WTC11 (cell line): ENCODE data around the gene KLHL29. TPM values are rescaled to one million over a fixed set of nuclear protein-coding genes. Genes with fewer than 3 reads are reported as not detected.

ENCODE experiments used
- ATAC-seq: fragments of 200-7000 bp; cut with Tn5 transposase; 2 replicates; pipeline ENCODE4 v1.10.0; 2021; ENCODE audit warnings: mild to moderate bottlenecking, moderate library complexity
- CTCF ChIA-PET: fragments of 300-600 bp; sonication (Branson Sonifier 250); formaldehyde crosslinking; loops from one replicate; lab custom pipeline; 2021; ENCODE audit warnings: antibody characterized with exemption; lab: Charles Lee
- POLR2A ChIA-PET: fragments of 350-600 bp; sonication (Branson Sonifier 250); formaldehyde crosslinking; loops from one replicate; lab custom pipeline; 2021; ENCODE audit warnings: antibody characterized with exemption; lab: Charles Lee
- DNase-seq: peaks from one replicate; pipeline ENCODE4 v3.0.0; 2021; ENCODE audit warnings: low spot score
- H3K27ac Mint-ChIP-seq: 2 replicates; pipeline ENCODE4 v1.8.0; 2021; ENCODE audit warnings: mixed read lengths
- H3K27me3 Mint-ChIP-seq: 2 replicates; pipeline ENCODE4 v1.8.0; 2021; ENCODE audit warnings: low read depth, mild to moderate bottlenecking, moderate library complexity, mixed read lengths
- H3K36me3 Mint-ChIP-seq: 2 replicates; pipeline ENCODE4 v1.8.0; 2021; ENCODE audit warnings: mixed read lengths
- H3K4me1 Mint-ChIP-seq: 2 replicates; pipeline ENCODE4 v1.8.0; 2022; ENCODE audit warnings: mixed read lengths
- H3K4me3 Mint-ChIP-seq: 2 replicates; pipeline ENCODE4 v1.8.0; 2021; ENCODE audit warnings: mild to moderate bottlenecking, moderate library complexity, mixed read lengths
- H3K9me3 Mint-ChIP-seq: 2 replicates; pipeline ENCODE4 v1.8.0; 2021; ENCODE audit warnings: mixed read lengths
- ATF1 ChIP-seq: sonication (generic); formaldehyde crosslinking; IDR thresholded peaks from 2 replicates; pipeline ENCODE4 v1.8.1; 2023; ENCODE audit warnings: mild to moderate bottlenecking, moderate library complexity, missing genetic modification reagents
- CBFB ChIP-seq: sonication (generic); formaldehyde crosslinking; IDR thresholded peaks from 2 replicates; pipeline ENCODE4 v1.8.1; 2022; ENCODE audit warnings: mild to moderate bottlenecking, low read depth, missing genetic modification reagents
- ESRRA ChIP-seq: sonication (generic); formaldehyde crosslinking; IDR thresholded peaks from 2 replicates; pipeline ENCODE4 v1.8.1; 2022; ENCODE audit warnings: mild to moderate bottlenecking, missing genetic modification reagents, borderline replicate concordance
- FOXK1 ChIP-seq: sonication (generic); formaldehyde crosslinking; IDR thresholded peaks from 2 replicates; pipeline ENCODE4 v1.8.0; 2022; ENCODE audit warnings: mild to moderate bottlenecking, moderate library complexity, missing genetic modification reagents
- JUN ChIP-seq: sonication (generic); formaldehyde crosslinking; IDR thresholded peaks from 2 replicates; pipeline ENCODE4 v1.8.0; 2023; ENCODE audit warnings: mild to moderate bottlenecking, missing genetic modification reagents
- KAT7 ChIP-seq: sonication (generic); formaldehyde crosslinking; IDR thresholded peaks from 2 replicates; pipeline ENCODE4 v1.8.1; 2023; ENCODE audit warnings: missing genetic modification reagents, mild to moderate bottlenecking, borderline replicate concordance
- MYBL2 ChIP-seq: sonication (generic); formaldehyde crosslinking; IDR thresholded peaks from 2 replicates; pipeline ENCODE4 v1.8.1; 2023; ENCODE audit warnings: mild to moderate bottlenecking, moderate library complexity, missing genetic modification reagents
- NFATC4 ChIP-seq: fragments of 250-450 bp; sonication (Bioruptor Pico); IDR thresholded peaks from 2 replicates; pipeline ENCODE4 v1.9.0; 2021; ENCODE audit warnings: mild to moderate bottlenecking
- NFYB ChIP-seq: sonication (generic); formaldehyde crosslinking; conservative IDR thresholded peaks from 2 replicates; pipeline ENCODE4 v1.8.0; 2022; ENCODE audit warnings: low read depth, missing genetic modification reagents
- PRRX2 ChIP-seq: fragments of 250-450 bp; sonication (Bioruptor Pico); IDR thresholded peaks from 2 replicates; pipeline ENCODE4 v1.8.0; 2021; ENCODE audit warnings: mild to moderate bottlenecking
- RELA ChIP-seq: sonication (generic); formaldehyde crosslinking; IDR thresholded peaks from 2 replicates; pipeline ENCODE4 v1.8.1; 2022; ENCODE audit warnings: missing genetic modification reagents, mild to moderate bottlenecking, borderline replicate concordance
- SP1 ChIP-seq: sonication (generic); formaldehyde crosslinking; conservative IDR thresholded peaks from 2 replicates; pipeline ENCODE4 v1.8.1; 2022; ENCODE audit warnings: missing genetic modification reagents
- ZBTB21 ChIP-seq: sonication (generic); formaldehyde crosslinking; IDR thresholded peaks from 2 replicates; pipeline ENCODE4 v1.8.1; 2023; ENCODE audit warnings: mild to moderate bottlenecking, missing genetic modification reagents, borderline replicate concordance
- ZNF396 ChIP-seq: fragments of 250-450 bp; sonication (Bioruptor Pico); IDR thresholded peaks from 2 replicates; pipeline ENCODE4 v1.8.0; 2021; ENCODE audit warnings: mild to moderate bottlenecking, moderate library complexity, borderline replicate concordance
- total RNA-seq: library from RNA; stranded (reverse); gene quantifications from 3 replicates; pipeline ENCODE4 v1.2.3, GENCODE V29; 2021
- TF ChIP-seq, protein P1 (sequence below): sonication (generic); formaldehyde crosslinking; IDR thresholded peaks from 2 replicates; pipeline ENCODE4 v1.8.1; 2022; ENCODE audit warnings: missing genetic modification reagents, borderline replicate concordance
- TF ChIP-seq, protein P2 (sequence below): sonication (generic); formaldehyde crosslinking; IDR thresholded peaks from 2 replicates; pipeline ENCODE4 v1.8.1; 2023; ENCODE audit warnings: mild to moderate bottlenecking, missing genetic modification reagents, moderate library complexity
- TF ChIP-seq, protein P3 (sequence below): sonication (generic); formaldehyde crosslinking; IDR thresholded peaks from 2 replicates; pipeline ENCODE4 v1.8.1; 2023; ENCODE audit warnings: mild to moderate bottlenecking, moderate library complexity, missing genetic modification reagents
- TF ChIP-seq, protein P4 (sequence below): sonication (generic); formaldehyde crosslinking; IDR thresholded peaks from 2 replicates; pipeline ENCODE4 v1.8.1; 2022; ENCODE audit warnings: mild to moderate bottlenecking, moderate library complexity, missing genetic modification reagents
- TF ChIP-seq, protein P5 (sequence below): sonication (generic); formaldehyde crosslinking; IDR thresholded peaks from 2 replicates; pipeline ENCODE4 v1.8.0; 2022; ENCODE audit warnings: mild to moderate bottlenecking, missing genetic modification reagents
- TF ChIP-seq, protein P6 (sequence below): fragments of 200-600 bp; IDR thresholded peaks from 2 replicates; pipeline ENCODE4 v1.8.0; 2022; ENCODE audit warnings: antibody characterized with exemption
- TF ChIP-seq, protein P7 (sequence below): sonication (generic); formaldehyde crosslinking; IDR thresholded peaks from 2 replicates; pipeline ENCODE4 v1.8.0; 2022; ENCODE audit warnings: mild to moderate bottlenecking, missing genetic modification reagents
- TF ChIP-seq, protein P8 (sequence below): sonication (generic); formaldehyde crosslinking; IDR thresholded peaks from 2 replicates; pipeline ENCODE4 v1.8.1; 2022; ENCODE audit warnings: mild to moderate bottlenecking, missing genetic modification reagents, moderate library complexity, borderline replicate concordance

KLHL29 gene
- total RNA-seq, 1 experiment from 2014 or later, result 7.1 TPM

DNA sequence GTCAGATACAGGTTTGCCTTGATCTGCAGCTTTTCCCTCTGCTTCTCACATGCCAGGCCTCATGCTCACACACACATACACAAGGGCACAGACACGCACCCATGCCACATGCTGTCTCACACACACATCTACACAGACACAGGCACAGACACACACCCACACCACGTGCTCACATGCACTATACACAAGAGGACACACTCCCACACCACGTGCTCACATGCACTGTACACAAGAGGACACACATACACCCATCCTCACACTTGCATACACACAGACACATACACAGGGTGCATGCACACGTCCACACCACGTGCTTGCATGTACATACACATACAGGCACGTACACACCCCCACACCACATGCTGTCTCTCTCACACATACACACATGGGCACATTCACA is 288.1 kb downstream of the KLHL29 start:
- TF ChIP-seq NFATC4 (CRISPR knock-in tag), result no peak
- TF ChIP-seq ESRRA, result no peak
- TF ChIP-seq, protein P1, sequence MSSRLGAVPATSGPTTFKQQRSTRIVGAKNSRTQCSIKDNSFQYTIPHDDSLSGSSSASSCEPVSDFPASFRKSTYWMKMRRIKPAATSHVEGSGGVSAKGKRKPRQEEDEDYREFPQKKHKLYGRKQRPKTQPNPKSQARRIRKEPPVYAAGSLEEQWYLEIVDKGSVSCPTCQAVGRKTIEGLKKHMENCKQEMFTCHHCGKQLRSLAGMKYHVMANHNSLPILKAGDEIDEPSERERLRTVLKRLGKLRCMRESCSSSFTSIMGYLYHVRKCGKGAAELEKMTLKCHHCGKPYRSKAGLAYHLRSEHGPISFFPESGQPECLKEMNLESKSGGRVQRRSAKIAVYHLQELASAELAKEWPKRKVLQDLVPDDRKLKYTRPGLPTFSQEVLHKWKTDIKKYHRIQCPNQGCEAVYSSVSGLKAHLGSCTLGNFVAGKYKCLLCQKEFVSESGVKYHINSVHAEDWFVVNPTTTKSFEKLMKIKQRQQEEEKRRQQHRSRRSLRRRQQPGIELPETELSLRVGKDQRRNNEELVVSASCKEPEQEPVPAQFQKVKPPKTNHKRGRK (CRISPR knock-in tag), result no peak
- no peak for TF ChIP-seq ATF1 (CRISPR knock-in tag)
- TF ChIP-seq, protein P2, sequence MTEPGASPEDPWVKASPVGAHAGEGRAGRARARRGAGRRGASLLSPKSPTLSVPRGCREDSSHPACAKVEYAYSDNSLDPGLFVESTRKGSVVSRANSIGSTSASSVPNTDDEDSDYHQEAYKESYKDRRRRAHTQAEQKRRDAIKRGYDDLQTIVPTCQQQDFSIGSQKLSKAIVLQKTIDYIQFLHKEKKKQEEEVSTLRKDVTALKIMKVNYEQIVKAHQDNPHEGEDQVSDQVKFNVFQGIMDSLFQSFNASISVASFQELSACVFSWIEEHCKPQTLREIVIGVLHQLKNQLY (CRISPR knock-in tag), result no peak
- TF ChIP-seq, protein P3, sequence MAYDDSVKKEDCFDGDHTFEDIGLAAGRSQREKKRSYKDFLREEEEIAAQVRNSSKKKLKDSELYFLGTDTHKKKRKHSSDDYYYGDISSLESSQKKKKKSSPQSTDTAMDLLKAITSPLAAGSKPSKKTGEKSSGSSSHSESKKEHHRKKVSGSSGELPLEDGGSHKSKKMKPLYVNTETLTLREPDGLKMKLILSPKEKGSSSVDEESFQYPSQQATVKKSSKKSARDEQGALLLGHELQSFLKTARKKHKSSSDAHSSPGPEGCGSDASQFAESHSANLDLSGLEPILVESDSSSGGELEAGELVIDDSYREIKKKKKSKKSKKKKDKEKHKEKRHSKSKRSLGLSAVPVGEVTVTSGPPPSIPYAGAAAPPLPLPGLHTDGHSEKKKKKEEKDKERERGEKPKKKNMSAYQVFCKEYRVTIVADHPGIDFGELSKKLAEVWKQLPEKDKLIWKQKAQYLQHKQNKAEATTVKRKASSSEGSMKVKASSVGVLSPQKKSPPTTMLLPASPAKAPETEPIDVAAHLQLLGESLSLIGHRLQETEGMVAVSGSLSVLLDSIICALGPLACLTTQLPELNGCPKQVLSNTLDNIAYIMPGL (CRISPR knock-in tag), result no peak
- TF ChIP-seq MYBL2, result no peak
- no peak for TF ChIP-seq JUN (CRISPR knock-in tag)
- no peak for TF ChIP-seq ZNF396 (CRISPR knock-in tag)
- TF ChIP-seq NFYB, result no peak
- TF ChIP-seq, protein P4, sequence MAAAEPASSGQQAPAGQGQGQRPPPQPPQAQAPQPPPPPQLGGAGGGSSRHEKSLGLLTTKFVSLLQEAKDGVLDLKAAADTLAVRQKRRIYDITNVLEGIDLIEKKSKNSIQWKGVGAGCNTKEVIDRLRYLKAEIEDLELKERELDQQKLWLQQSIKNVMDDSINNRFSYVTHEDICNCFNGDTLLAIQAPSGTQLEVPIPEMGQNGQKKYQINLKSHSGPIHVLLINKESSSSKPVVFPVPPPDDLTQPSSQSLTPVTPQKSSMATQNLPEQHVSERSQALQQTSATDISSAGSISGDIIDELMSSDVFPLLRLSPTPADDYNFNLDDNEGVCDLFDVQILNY, result no peak
- TF ChIP-seq SP1 (CRISPR knock-in tag), result no peak
- no peak for TF ChIP-seq CBFB (CRISPR knock-in tag)
- TF ChIP-seq, protein P5, sequence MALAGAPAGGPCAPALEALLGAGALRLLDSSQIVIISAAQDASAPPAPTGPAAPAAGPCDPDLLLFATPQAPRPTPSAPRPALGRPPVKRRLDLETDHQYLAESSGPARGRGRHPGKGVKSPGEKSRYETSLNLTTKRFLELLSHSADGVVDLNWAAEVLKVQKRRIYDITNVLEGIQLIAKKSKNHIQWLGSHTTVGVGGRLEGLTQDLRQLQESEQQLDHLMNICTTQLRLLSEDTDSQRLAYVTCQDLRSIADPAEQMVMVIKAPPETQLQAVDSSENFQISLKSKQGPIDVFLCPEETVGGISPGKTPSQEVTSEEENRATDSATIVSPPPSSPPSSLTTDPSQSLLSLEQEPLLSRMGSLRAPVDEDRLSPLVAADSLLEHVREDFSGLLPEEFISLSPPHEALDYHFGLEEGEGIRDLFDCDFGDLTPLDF, result no peak
- Mint-ChIP-seq H3K4me1 (peaks cover 18% of the 10 kb centered on the region), H3K4me3 (no peak overlapping the region), H3K27ac (no peak overlapping the region; the same call in 1 of the 2 replicates), H3K9me3 (peaks cover 7% of the 10 kb centered on the region), H3K36me3 (peaks cover 2% of the 10 kb centered on the region; the same call in 1 of the 2 replicates), H3K27me3 (peaks cover 7% of the 10 kb centered on the region)
- no peak for DNase-seq
- ATAC-seq, result no peak
- ChIA-PET CTCF (interaction anchor here (0.5 to 1.4 kb wide), 2 partner anchors 108 to 343 kb away, joined by 3 read pairs; no protein-coding TSS in a partner anchor), POLR2A (no interaction called here)

DNA sequence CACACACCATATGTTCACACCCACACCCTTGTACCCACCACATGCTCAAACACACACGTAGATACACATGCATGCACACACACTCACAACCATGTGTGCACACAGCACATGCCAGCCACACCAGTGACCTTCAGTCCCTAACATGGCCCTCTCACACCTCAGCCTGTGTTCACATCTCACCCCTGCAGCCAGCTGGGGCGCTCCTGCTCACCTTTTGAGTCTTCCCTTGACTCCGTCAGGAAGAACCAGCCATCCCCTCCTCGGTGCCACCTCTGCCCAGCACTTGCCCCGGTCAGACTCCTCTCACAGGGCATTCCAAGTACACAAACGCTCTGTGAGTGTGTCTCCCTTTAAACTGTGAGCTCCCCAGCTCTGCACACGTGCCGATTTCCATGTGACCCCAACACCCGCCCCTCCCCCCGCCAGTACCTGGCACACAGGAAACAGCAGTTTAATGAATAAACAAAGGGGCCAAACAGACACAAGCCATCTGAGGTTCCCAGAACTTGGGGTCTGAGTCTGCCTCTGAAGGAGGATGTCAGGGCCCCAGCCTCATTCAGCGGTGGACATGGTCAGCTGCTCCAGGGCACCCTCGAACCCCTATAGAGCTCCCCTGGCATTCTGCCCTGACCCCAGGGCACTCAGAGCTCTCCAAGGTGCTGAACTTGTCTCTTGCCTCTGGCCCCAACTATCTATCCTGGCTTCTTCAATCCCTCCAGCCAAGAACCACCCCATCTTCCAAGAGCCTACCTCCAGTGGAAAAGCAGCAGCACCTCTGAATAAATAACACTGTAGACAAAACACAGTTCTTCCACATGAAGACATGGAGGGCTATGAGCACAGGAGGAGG is 289.1 kb downstream of the KLHL29 start:
- H3K27ac Mint-ChIP-seq, result no peak overlapping the region
- peaks cover 16% of the 10 kb centered on the region for H3K9me3 Mint-ChIP-seq
- H3K27me3 Mint-ChIP-seq, result peaks cover 7% of the 10 kb centered on the region
- DNase-seq (peak; percentile 47), ATAC-seq (peak; percentile 54)
- H3K4me1 Mint-ChIP-seq, result peaks cover 18% of the 10 kb centered on the region
- H3K4me3 Mint-ChIP-seq, result no peak overlapping the region
- ChIA-PET POLR2A (no interaction called here), CTCF (no interaction called here)
- H3K36me3 Mint-ChIP-seq, result peaks cover 8% of the 10 kb centered on the region; the same call in 1 of the 2 replicates
- TF ChIP-seq ZBTB21 (0 out of 2 replicates have a peak, but pooled peaks have one; percentile 24), PRRX2 (CRISPR knock-in tag) (no peak), ATF1 (CRISPR knock-in tag) (no peak), FOXK1 (CRISPR knock-in tag) (no peak), KAT7 (no peak), RELA (CRISPR knock-in tag) (no peak)
- TF ChIP-seq, protein P6, sequence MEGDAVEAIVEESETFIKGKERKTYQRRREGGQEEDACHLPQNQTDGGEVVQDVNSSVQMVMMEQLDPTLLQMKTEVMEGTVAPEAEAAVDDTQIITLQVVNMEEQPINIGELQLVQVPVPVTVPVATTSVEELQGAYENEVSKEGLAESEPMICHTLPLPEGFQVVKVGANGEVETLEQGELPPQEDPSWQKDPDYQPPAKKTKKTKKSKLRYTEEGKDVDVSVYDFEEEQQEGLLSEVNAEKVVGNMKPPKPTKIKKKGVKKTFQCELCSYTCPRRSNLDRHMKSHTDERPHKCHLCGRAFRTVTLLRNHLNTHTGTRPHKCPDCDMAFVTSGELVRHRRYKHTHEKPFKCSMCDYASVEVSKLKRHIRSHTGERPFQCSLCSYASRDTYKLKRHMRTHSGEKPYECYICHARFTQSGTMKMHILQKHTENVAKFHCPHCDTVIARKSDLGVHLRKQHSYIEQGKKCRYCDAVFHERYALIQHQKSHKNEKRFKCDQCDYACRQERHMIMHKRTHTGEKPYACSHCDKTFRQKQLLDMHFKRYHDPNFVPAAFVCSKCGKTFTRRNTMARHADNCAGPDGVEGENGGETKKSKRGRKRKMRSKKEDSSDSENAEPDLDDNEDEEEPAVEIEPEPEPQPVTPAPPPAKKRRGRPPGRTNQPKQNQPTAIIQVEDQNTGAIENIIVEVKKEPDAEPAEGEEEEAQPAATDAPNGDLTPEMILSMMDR, result no peak
- TF ChIP-seq, protein P7, sequence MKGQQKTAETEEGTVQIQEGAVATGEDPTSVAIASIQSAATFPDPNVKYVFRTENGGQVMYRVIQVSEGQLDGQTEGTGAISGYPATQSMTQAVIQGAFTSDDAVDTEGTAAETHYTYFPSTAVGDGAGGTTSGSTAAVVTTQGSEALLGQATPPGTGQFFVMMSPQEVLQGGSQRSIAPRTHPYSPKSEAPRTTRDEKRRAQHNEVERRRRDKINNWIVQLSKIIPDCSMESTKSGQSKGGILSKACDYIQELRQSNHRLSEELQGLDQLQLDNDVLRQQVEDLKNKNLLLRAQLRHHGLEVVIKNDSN (CRISPR knock-in tag), result peak; percentile 35; the same call in 1 of the 2 replicates
- TF ChIP-seq, protein P8, sequence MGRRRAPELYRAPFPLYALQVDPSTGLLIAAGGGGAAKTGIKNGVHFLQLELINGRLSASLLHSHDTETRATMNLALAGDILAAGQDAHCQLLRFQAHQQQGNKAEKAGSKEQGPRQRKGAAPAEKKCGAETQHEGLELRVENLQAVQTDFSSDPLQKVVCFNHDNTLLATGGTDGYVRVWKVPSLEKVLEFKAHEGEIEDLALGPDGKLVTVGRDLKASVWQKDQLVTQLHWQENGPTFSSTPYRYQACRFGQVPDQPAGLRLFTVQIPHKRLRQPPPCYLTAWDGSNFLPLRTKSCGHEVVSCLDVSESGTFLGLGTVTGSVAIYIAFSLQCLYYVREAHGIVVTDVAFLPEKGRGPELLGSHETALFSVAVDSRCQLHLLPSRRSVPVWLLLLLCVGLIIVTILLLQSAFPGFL, result peak; percentile 42; the same call in 1 of the 2 replicates
- TF ChIP-seq, protein P1 (CRISPR knock-in tag), result no peak
